ENCODE data around the gene ZNF480. TPM values are rescaled to one million over a fixed set of nuclear protein-coding genes. Genes with fewer than 3 reads are reported as not detected.
"Not testable (repeated sequence)": the region's sequence is repeated elsewhere in the genome, so short reads cannot be mapped to it uniquely, and the experiment has no call there.

Gene ZNF480
- total and polyA plus RNA-seq, 2 of the 13 experiments (the other 11 are each of a cell fraction or from before 2014, with no cell fraction given): 2.1 to 9.6 TPM

DNA sequence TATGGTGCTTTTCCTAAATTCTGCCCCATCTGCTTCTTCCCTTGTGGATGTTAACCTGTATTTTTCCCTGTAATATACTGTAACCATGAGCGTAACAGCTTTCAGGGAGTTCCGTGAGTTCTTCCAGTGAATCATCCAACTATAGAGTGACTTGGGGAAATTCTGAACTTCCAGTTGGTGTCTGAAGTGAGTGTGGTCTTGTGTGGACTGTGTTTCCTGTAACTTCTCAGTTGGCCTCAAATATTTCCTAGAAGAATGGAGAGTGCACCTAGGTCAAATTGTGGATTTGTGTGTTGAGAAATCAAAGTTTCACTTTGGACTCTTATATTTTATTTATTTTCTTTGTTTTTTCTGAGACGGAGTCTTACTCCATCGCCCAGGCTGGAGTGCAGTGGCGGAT, 38.5 kb upstream of the ZNF480 start (continued):
- TF ChIP-seq, protein P1, sequence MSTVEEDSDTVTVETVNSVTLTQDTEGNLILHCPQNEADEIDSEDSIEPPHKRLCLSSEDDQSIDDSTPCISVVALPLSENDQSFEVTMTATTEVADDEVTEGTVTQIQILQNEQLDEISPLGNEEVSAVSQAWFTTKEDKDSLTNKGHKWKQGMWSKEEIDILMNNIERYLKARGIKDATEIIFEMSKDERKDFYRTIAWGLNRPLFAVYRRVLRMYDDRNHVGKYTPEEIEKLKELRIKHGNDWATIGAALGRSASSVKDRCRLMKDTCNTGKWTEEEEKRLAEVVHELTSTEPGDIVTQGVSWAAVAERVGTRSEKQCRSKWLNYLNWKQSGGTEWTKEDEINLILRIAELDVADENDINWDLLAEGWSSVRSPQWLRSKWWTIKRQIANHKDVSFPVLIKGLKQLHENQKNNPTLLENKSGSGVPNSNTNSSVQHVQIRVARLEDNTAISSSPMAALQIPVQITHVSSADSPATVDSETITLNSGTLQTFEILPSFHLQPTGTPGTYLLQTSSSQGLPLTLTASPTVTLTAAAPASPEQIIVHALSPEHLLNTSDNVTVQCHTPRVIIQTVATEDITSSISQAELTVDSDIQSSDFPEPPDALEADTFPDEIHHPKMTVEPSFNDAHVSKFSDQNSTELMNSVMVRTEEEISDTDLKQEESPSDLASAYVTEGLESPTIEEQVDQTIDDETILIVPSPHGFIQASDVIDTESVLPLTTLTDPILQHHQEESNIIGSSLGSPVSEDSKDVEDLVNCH (CRISPR knock-in tag; IDR thresholded peaks at IDR 0.05): no peak
- TF ChIP-seq, protein P2, sequence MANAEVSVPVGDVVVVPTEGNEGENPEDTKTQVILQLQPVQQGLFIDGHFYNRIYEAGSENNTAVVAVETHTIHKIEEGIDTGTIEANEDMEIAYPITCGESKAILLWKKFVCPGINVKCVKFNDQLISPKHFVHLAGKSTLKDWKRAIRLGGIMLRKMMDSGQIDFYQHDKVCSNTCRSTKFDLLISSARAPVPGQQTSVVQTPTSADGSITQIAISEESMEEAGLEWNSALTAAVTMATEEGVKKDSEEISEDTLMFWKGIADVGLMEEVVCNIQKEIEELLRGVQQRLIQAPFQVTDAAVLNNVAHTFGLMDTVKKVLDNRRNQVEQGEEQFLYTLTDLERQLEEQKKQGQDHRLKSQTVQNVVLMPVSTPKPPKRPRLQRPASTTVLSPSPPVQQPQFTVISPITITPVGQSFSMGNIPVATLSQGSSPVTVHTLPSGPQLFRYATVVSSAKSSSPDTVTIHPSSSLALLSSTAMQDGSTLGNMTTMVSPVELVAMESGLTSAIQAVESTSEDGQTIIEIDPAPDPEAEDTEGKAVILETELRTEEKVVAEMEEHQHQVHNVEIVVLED (CRISPR knock-in tag; IDR thresholded peaks at IDR 0.05; ENCODE audit: borderline replicate concordance): no peak
- TF ChIP-seq HNRNPLL (IDR thresholded peaks at IDR 0.05; ENCODE audit: low read depth, low read length, poor library complexity, severe bottlenecking): no peak

DNA sequence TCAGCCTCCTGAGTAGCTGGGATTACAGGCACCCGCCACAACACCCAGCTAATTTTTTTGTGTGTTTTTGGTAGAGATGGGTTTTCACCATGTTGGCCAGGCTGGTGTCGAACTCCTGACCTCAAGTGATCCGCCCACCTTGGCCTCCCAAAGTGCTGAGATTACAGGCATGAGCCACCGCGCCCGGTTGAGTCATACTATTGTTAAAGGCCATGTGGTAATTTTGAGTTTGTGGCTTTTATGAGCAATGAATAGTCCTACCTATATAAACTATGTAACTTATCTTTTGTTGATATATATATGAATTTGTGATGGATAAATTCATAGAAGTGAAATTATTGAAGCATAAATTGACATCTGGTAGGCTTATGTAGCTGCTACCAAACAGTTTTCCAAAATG, 31.4 kb upstream of the ZNF480 start:
- POLR2A ChIA-PET; CTCF ChIA-PET (ENCODE audit: low intra/inter-chr PET ratio, low total read pairs): not testable (repeated sequence)

More for the DNA sequence above, 31.4 kb upstream of the ZNF480 start:
- H3K36me3 ChIP-seq (replicated peaks in 1 of 2; ENCODE audit: control insufficient read depth in 1 of 2, insufficient read depth in 2 of 2, low read length in 2 of 2); DNase-seq (ENCODE audit: low spot score); H3K4me2 ChIP-seq (ENCODE audit: low read depth, low read length); in situ Hi-C loops (cut with HindIII; ENCODE audit: extremely low pct_ligation_motif_present, low pct_unique_long_range_greater_than_20kb); H3K4me3 ChIP-seq (replicated peaks in 1 of 3; ENCODE audit: insufficient read depth in 1 of 3, low read depth in 2 of 3, low read length in 3 of 3); H3K9ac ChIP-seq (ENCODE audit: insufficient read depth, low read depth, low read length); BruUV-seq (replicated peaks); intact Hi-C loops (cut with micrococcal nuclease; ENCODE audit: unreplicated experiment); H3K4me1 ChIP-seq (ENCODE audit: insufficient read depth, low read length); H3K27me3 ChIP-seq (ENCODE audit: control insufficient read depth in 1 of 2, insufficient read depth in 2 of 2, low read length in 2 of 2); FAIRE-seq; H3K9me3 ChIP-seq (ENCODE audit: low read length); ATAC-seq; H3K27ac ChIP-seq (ENCODE audit: extremely low read length, insufficient read depth, low read length); H2AFZ ChIP-seq (ENCODE audit: low read length); H4K20me1 ChIP-seq (ENCODE audit: insufficient read depth, low read length): not testable (repeated sequence)
- 84% methylated on average over 6 of the region's 6 CpGs for WGBS (ENCODE audit: low lambda C conversion rate)
- peaks cover 11% of the 10 kb centered on the region for H3K79me2 ChIP-seq (ENCODE audit: insufficient read depth, low read length)

Data from HepG2 (cell line).